ENCODE data around the gene ADGRG4.

Gene ADGRG4

GRCh38 chrX:136328933-136329332, 28.2 kb downstream of the ADGRG4 start:
- Mint-ChIP-seq H3K4me1 (no peaks in the 10 kb centered on the region), H3K4me3 (no peak overlapping the region), H3K27me3 (no peaks in the 10 kb centered on the region), H3K9me3 (no peaks in the 10 kb centered on the region), H3K36me3 (no peaks in the 10 kb centered on the region), H3K27ac (no peak overlapping the region)
- no peak for ATAC-seq

GRCh38 chrX:136336623-136337022, 35.9 kb downstream of the ADGRG4 start:
- H3K27ac Mint-ChIP-seq: no peak overlapping the region
- no peaks in the 10 kb centered on the region for H3K4me1 Mint-ChIP-seq
- no peak for ATAC-seq
- H3K9me3 Mint-ChIP-seq: no peaks in the 10 kb centered on the region
- H3K4me3 Mint-ChIP-seq: no peak overlapping the region
- no peaks in the 10 kb centered on the region for H3K36me3 Mint-ChIP-seq
- no peaks in the 10 kb centered on the region for H3K27me3 Mint-ChIP-seq

GRCh38 chrX:136339702-136340101, 38.9 kb downstream of the ADGRG4 start:
- no peaks in the 10 kb centered on the region for H3K27me3 Mint-ChIP-seq
- no peaks in the 10 kb centered on the region for H3K4me1 Mint-ChIP-seq
- H3K4me3 Mint-ChIP-seq: no peak overlapping the region
- no peaks in the 10 kb centered on the region for H3K9me3 Mint-ChIP-seq
- H3K27ac Mint-ChIP-seq: no peak overlapping the region
- no peak for ATAC-seq
- no peaks in the 10 kb centered on the region for H3K36me3 Mint-ChIP-seq

GRCh38 chrX:136344320-136344719, 43.6 kb downstream of the ADGRG4 start:
- no peak for ATAC-seq
- Mint-ChIP-seq H3K9me3 (no peaks in the 10 kb centered on the region), H3K27ac (no peak overlapping the region), H3K36me3 (no peaks in the 10 kb centered on the region), H3K4me1 (no peaks in the 10 kb centered on the region), H3K4me3 (no peak overlapping the region), H3K27me3 (peaks cover 7% of the 10 kb centered on the region)

GRCh38 chrX:136346506-136346905, 45.7 kb downstream of the ADGRG4 start:
- ATAC-seq: no peak
- H3K4me1 Mint-ChIP-seq: no peaks in the 10 kb centered on the region
- no peaks in the 10 kb centered on the region for H3K36me3 Mint-ChIP-seq
- H3K4me3 Mint-ChIP-seq: no peak overlapping the region
- peaks cover 7% of the 10 kb centered on the region for H3K27me3 Mint-ChIP-seq
- H3K27ac Mint-ChIP-seq: no peak overlapping the region
- no peaks in the 10 kb centered on the region for H3K9me3 Mint-ChIP-seq

- no peak for ATAC-seq
- no peak overlapping the region for H3K27ac Mint-ChIP-seq
- no peaks in the 10 kb centered on the region for H3K36me3 Mint-ChIP-seq
- H3K27me3 Mint-ChIP-seq: peaks cover 7% of the 10 kb centered on the region
- H3K9me3 Mint-ChIP-seq: no peaks in the 10 kb centered on the region
- no peaks in the 10 kb centered on the region for H3K4me1 Mint-ChIP-seq
- no peak overlapping the region for H3K4me3 Mint-ChIP-seq
Measured at GRCh38 chrX:136347706-136348105, 46.9 kb downstream of the ADGRG4 start.

GRCh38 chrX:136353526-136354093, 52.8 kb downstream of the ADGRG4 start:
- H3K27ac Mint-ChIP-seq: no peak overlapping the region
- H3K27me3 Mint-ChIP-seq: no peaks in the 10 kb centered on the region
- no peaks in the 10 kb centered on the region for H3K4me1 Mint-ChIP-seq
- H3K9me3 Mint-ChIP-seq: no peaks in the 10 kb centered on the region
- H3K4me3 Mint-ChIP-seq: no peak overlapping the region
- no peaks in the 10 kb centered on the region for H3K36me3 Mint-ChIP-seq
- no peak for ATAC-seq

- Mint-ChIP-seq H3K36me3 (no peaks in the 10 kb centered on the region), H3K27ac (no peak overlapping the region), H3K4me3 (no peak overlapping the region), H3K9me3 (no peaks in the 10 kb centered on the region), H3K27me3 (no peaks in the 10 kb centered on the region), H3K4me1 (no peaks in the 10 kb centered on the region)
- ATAC-seq: no peak
Measured at GRCh38 chrX:136354201-136354600, 53.4 kb downstream of the ADGRG4 start.

GRCh38 chrX:136369377-136369776, 68.6 kb downstream of the ADGRG4 start:
- H3K4me1 Mint-ChIP-seq: no peaks in the 10 kb centered on the region
- no peaks in the 10 kb centered on the region for H3K36me3 Mint-ChIP-seq
- H3K27ac Mint-ChIP-seq: no peak overlapping the region
- no peaks in the 10 kb centered on the region for H3K9me3 Mint-ChIP-seq
- no peak for ATAC-seq
- H3K27me3 Mint-ChIP-seq: peaks cover 8% of the 10 kb centered on the region
- H3K4me3 Mint-ChIP-seq: no peak overlapping the region

GRCh38 chrX:136376713-136377112, 76.0 kb downstream of the ADGRG4 start:
- no peaks in the 10 kb centered on the region for H3K36me3 Mint-ChIP-seq
- H3K27me3 Mint-ChIP-seq: peaks cover 18% of the 10 kb centered on the region
- no peak for ATAC-seq
- no peaks in the 10 kb centered on the region for H3K9me3 Mint-ChIP-seq
- H3K4me3 Mint-ChIP-seq: no peak overlapping the region
- no peaks in the 10 kb centered on the region for H3K4me1 Mint-ChIP-seq
- H3K27ac Mint-ChIP-seq: no peak overlapping the region

GRCh38 chrX:136380010-136380769, 79.4 kb downstream of the ADGRG4 start:
- H3K4me3 Mint-ChIP-seq: no peak overlapping the region
- ATAC-seq: no peak
- no peaks in the 10 kb centered on the region for H3K4me1 Mint-ChIP-seq
- H3K27me3 Mint-ChIP-seq: peaks cover 27% of the 10 kb centered on the region
- H3K36me3 Mint-ChIP-seq: no peaks in the 10 kb centered on the region
- no peak overlapping the region for H3K27ac Mint-ChIP-seq
- H3K9me3 Mint-ChIP-seq: no peaks in the 10 kb centered on the region

- no peaks in the 10 kb centered on the region for H3K4me1 Mint-ChIP-seq
- H3K36me3 Mint-ChIP-seq: no peaks in the 10 kb centered on the region
- peaks cover 9% of the 10 kb centered on the region for H3K27me3 Mint-ChIP-seq
- no peak overlapping the region for H3K4me3 Mint-ChIP-seq
- H3K27ac Mint-ChIP-seq: no peak overlapping the region
- no peak for ATAC-seq
- H3K9me3 Mint-ChIP-seq: no peaks in the 10 kb centered on the region
Measured at GRCh38 chrX:136386173-136386572, 85.4 kb downstream of the ADGRG4 start.

- H3K27me3 Mint-ChIP-seq: peaks cover 9% of the 10 kb centered on the region
- no peaks in the 10 kb centered on the region for H3K9me3 Mint-ChIP-seq
- no peaks in the 10 kb centered on the region for H3K36me3 Mint-ChIP-seq
- H3K4me3 Mint-ChIP-seq: no peak overlapping the region
- no peak overlapping the region for H3K27ac Mint-ChIP-seq
- no peak for ATAC-seq
- no peaks in the 10 kb centered on the region for H3K4me1 Mint-ChIP-seq
Measured at GRCh38 chrX:136386826-136387225, 86.1 kb downstream of the ADGRG4 start.

- ATAC-seq: no peak
- Mint-ChIP-seq H3K4me1 (no peaks in the 10 kb centered on the region), H3K27me3 (peaks cover 9% of the 10 kb centered on the region), H3K4me3 (no peak overlapping the region), H3K9me3 (no peaks in the 10 kb centered on the region), H3K36me3 (no peaks in the 10 kb centered on the region), H3K27ac (no peak overlapping the region)
Measured at GRCh38 chrX:136387951-136388502, 87.3 kb downstream of the ADGRG4 start.

- H3K4me1 Mint-ChIP-seq: no peaks in the 10 kb centered on the region
- H3K36me3 Mint-ChIP-seq: no peaks in the 10 kb centered on the region
- H3K27ac Mint-ChIP-seq: no peak overlapping the region
- H3K9me3 Mint-ChIP-seq: no peaks in the 10 kb centered on the region
- no peak overlapping the region for H3K4me3 Mint-ChIP-seq
- ATAC-seq: no peak
- no peaks in the 10 kb centered on the region for H3K27me3 Mint-ChIP-seq
Measured at GRCh38 chrX:136390921-136391320, 90.2 kb downstream of the ADGRG4 start.

GRCh38 chrX:136395271-136395670, 94.5 kb downstream of the ADGRG4 start:
- no peaks in the 10 kb centered on the region for H3K27me3 Mint-ChIP-seq
- no peaks in the 10 kb centered on the region for H3K4me1 Mint-ChIP-seq
- H3K4me3 Mint-ChIP-seq: no peak overlapping the region
- no peaks in the 10 kb centered on the region for H3K36me3 Mint-ChIP-seq
- H3K27ac Mint-ChIP-seq: no peak overlapping the region
- no peaks in the 10 kb centered on the region for H3K9me3 Mint-ChIP-seq
- no peak for ATAC-seq

Data from stimulated activated memory B cell treated with anti-CD40 and anti-IgM and Interleukin-4, amounts not matched to agents 10 μg/mL and 1 μg/mL and 100 μg/mL, for 72 hours (primary cell).